Motor neuron (in vitro differentiated cells): ENCODE measurements around the gene ZNF785. TPM values are rescaled to one million over a fixed set of nuclear protein-coding genes. Genes with fewer than 3 reads are reported as not detected.

Source experiments
- total RNA-seq, 8 experiments: library from RNA; unstranded; fragments of 300-600 nt; gene quantifications; 2 replicates each; pipeline versions ENCODE4 v1.2.3 to v1.2.4, GENCODE V29; 2022

Gene ZNF785
- total RNA-seq, 8 experiments from 2014 or later, result 4.9 to 15.0 (median 11.2) TPM

Other genes with a start within 250 kb of the ZNF785 start
- 10 to 100 TPM; 36.3 to 60.7 (median 44.6) TPM for gene CD2BP2, start 230.4 kb downstream of the ZNF785 start, total RNA-seq
- gene TBC1D10B, start 215.2 kb downstream of the ZNF785 start, total RNA-seq, result 10 to 100 TPM; 15.4 to 32.3 (median 21.5) TPM
- 1 to 10 TPM in 3 of 8 experiments, not detected in 5; 1.1 to 7.5 (median 3.0) TPM for gene MYL11, start 210.9 kb downstream of the ZNF785 start, total RNA-seq
- gene SEPTIN1, start 203.1 kb downstream of the ZNF785 start, total RNA-seq, result 1 to 10 TPM; 1.8 to 8.3 (median 4.1) TPM
- 10 to 100 TPM in 5 of 8 experiments, 1 to 10 TPM in 3; 2.2 to 49.5 (median 18.4) TPM for gene ZNF48, start 190.3 kb downstream of the ZNF785 start, total RNA-seq
- 1 to 10 TPM; 1.6 to 6.9 (median 3.7) TPM for gene ZNF771, start 178.1 kb downstream of the ZNF785 start, total RNA-seq
- 10 to 100 TPM; 16.4 to 50.9 (median 26.7) TPM for gene DCTPP1, start 155.7 kb downstream of the ZNF785 start, total RNA-seq
- gene SEPHS2, start 139.8 kb downstream of the ZNF785 start, total RNA-seq, result 10 to 100 TPM in 7 of 8 experiments, 1 to 10 TPM in 1; 8.3 to 38.0 (median 17.5) TPM
- 1 to 10 TPM in 2 of 8 experiments, under 1 TPM in 6; 0.05 to 1.9 (median 0.52) TPM for gene ITGAL, start 113.0 kb downstream of the ZNF785 start, total RNA-seq
- 10 to 100 TPM; 19.2 to 50.4 (median 36.7) TPM for gene ZNF768, start 59.1 kb downstream of the ZNF785 start, total RNA-seq
- 10 to 100 TPM in 3 of 8 experiments, 1 to 10 TPM in 5; 5.2 to 15.2 (median 8.1) TPM for gene ZNF747, start 50.8 kb downstream of the ZNF785 start, total RNA-seq
- gene ZNF764, start 27.3 kb downstream of the ZNF785 start, total RNA-seq, result 10 to 100 TPM in 3 of 8 experiments, 1 to 10 TPM in 5; 3.4 to 13.0 (median 9.3) TPM
- gene ZNF688, start 14.0 kb downstream of the ZNF785 start, total RNA-seq, result 10 to 100 TPM in 2 of 8 experiments, 1 to 10 TPM in 6; 4.5 to 13.8 (median 8.0) TPM
- gene ZNF689, start 24.7 kb upstream of the ZNF785 start, total RNA-seq, result 10 to 100 TPM in 4 of 8 experiments, 1 to 10 TPM in 4; 6.0 to 18.7 (median 10.1) TPM
- gene PRR14, start 65.3 kb upstream of the ZNF785 start, total RNA-seq, result 10 to 100 TPM; 12.4 to 30.7 (median 19.9) TPM
- gene FBRS, start 72.7 kb upstream of the ZNF785 start, total RNA-seq, result 10 to 100 TPM; 17.4 to 53.3 (median 29.4) TPM
- 10 to 100 TPM in 5 of 8 experiments, 1 to 10 TPM in 3; 6.1 to 47.8 (median 11.3) TPM for gene SRCAP, start 113.5 kb upstream of the ZNF785 start, total RNA-seq
- 10 to 100 TPM; 12.0 to 35.7 (median 18.6) TPM for gene PHKG2, start 162.7 kb upstream of the ZNF785 start, total RNA-seq
- gene CFAP119, start 176.4 kb upstream of the ZNF785 start, total RNA-seq, result 10 to 100 TPM in 5 of 8 experiments, 1 to 10 TPM in 3; 4.5 to 24.1 (median 11.4) TPM
- 100 to 1,000 TPM in 2 of 8 experiments, 10 to 100 TPM in 6; 65.9 to 124 (median 90.3) TPM for gene RNF40, start 176.6 kb upstream of the ZNF785 start, total RNA-seq
- 10 to 100 TPM in 7 of 8 experiments, 1 to 10 TPM in 1; 7.9 to 32.4 (median 21.1) TPM for gene ZNF629, start 201.5 kb upstream of the ZNF785 start, total RNA-seq